Astrocyte (in vitro differentiated cells and primary cell): ENCODE measurements around the gene MALT1. TPM values are rescaled to one million over a fixed set of nuclear protein-coding genes. Genes with fewer than 3 reads are reported as not detected.

Experiments used
- DNase-seq: peaks from one replicate; pipeline ENCODE4 v3.0.0-alpha.2; 2010; ENCODE audit warnings: low read depth
- FAIRE-seq: peaks from 2 replicates; lab custom pipeline; 2011; peaks lifted over from hg19 to GRCh38; lab: Jason Lieb, UNC
- H2AFZ ChIP-seq: 2 replicates; pipeline ENCODE4 v1.6.0; 2012; ENCODE audit warnings: low read depth, low read length, inconsistent platforms
- H3K27ac ChIP-seq: 2 replicates; pipeline ENCODE4 v1.5.1; 2011; ENCODE audit warnings: low read depth, low read length, inconsistent platforms
- H3K27me3 ChIP-seq: 2 replicates; pipeline ENCODE4 v1.6.0; 2011; ENCODE audit warnings: low read length, inconsistent platforms; ENCODE audit not compliant: insufficient read depth
- H3K36me3 ChIP-seq: 2 replicates; pipeline ENCODE4 v1.5.1; 2011; ENCODE audit warnings: low read length, inconsistent platforms; ENCODE audit not compliant: insufficient read depth
- H3K4me1 ChIP-seq: 2 replicates; pipeline ENCODE4 v1.5.1; 2011; ENCODE audit warnings: low read length, inconsistent platforms; ENCODE audit not compliant: insufficient read depth
- H3K4me2 ChIP-seq: 2 replicates; pipeline ENCODE4 v1.6.0; 2012; ENCODE audit warnings: low read length, inconsistent platforms
- H3K4me3 ChIP-seq: 2 replicates; pipeline ENCODE4 v1.5.1; 2011; ENCODE audit warnings: low read depth, mild to moderate bottlenecking, low read length, inconsistent platforms; ENCODE audit not compliant: insufficient read depth
- H3K79me2 ChIP-seq: 2 replicates; pipeline ENCODE4 v1.6.0; 2012; ENCODE audit warnings: mild to moderate bottlenecking, low read length, inconsistent platforms; ENCODE audit not compliant: insufficient read depth
- H3K9ac ChIP-seq: 2 replicates; pipeline ENCODE4 v1.6.0; 2012; ENCODE audit warnings: mild to moderate bottlenecking, low read length, inconsistent platforms
- H3K9me3 ChIP-seq: 2 replicates; pipeline ENCODE4 v1.5.1; 2012; ENCODE audit warnings: low read depth, mild to moderate bottlenecking, low read length, inconsistent platforms; ENCODE audit not compliant: insufficient read depth
- H4K20me1 ChIP-seq: 2 replicates; pipeline ENCODE4 v1.6.0; 2012; ENCODE audit warnings: low read length, inconsistent platforms; ENCODE audit not compliant: insufficient read depth
- H3K27ac Mint-ChIP-seq: one replicate; pipeline ENCODE4 v1.8.0; 2021; ENCODE audit warnings: mild to moderate bottlenecking, mixed read lengths; ENCODE audit not compliant: unreplicated experiment
- H3K27me3 Mint-ChIP-seq: one replicate; pipeline ENCODE4 v1.8.0; 2021; ENCODE audit warnings: low read depth, mixed read lengths; ENCODE audit not compliant: unreplicated experiment
- H3K36me3 Mint-ChIP-seq: one replicate; pipeline ENCODE4 v1.8.0; 2021; ENCODE audit warnings: low read depth, mixed read lengths; ENCODE audit not compliant: unreplicated experiment
- H3K4me1 Mint-ChIP-seq: one replicate; pipeline ENCODE4 v1.8.0; 2021; ENCODE audit warnings: low read depth, mixed read lengths; ENCODE audit not compliant: unreplicated experiment
- H3K4me3 Mint-ChIP-seq: one replicate; pipeline ENCODE4 v1.8.0; 2021; ENCODE audit warnings: mild to moderate bottlenecking, moderate library complexity, mixed read lengths; ENCODE audit not compliant: unreplicated experiment
- H3K9me3 Mint-ChIP-seq: one replicate; pipeline ENCODE4 v1.8.0; 2021; ENCODE audit warnings: mild to moderate bottlenecking, mixed read lengths; ENCODE audit not compliant: unreplicated experiment
- EZH2 ChIP-seq: IDR thresholded peaks from 2 replicates; pipeline ENCODE4 v1.6.1; 2012; ENCODE audit warnings: mild to moderate bottlenecking, low read length, inconsistent platforms; ENCODE audit not compliant: insufficient read depth
- total RNA-seq: library from RNA; stranded (reverse); gene quantifications from 2 replicates; pipeline ENCODE4 v1.2.1, GENCODE V29; 2021
- TF ChIP-seq, protein P1 (sequence below): IDR thresholded peaks from 2 replicates; pipeline ENCODE4 v1.5.1; 2011; ENCODE audit warnings: low read depth, mild to moderate bottlenecking, inconsistent platforms, low read length, moderate library complexity; ENCODE audit not compliant: insufficient read depth

Gene MALT1
- total RNA-seq, 1 donor from 2014 or later = 40.3 TPM

DNA sequence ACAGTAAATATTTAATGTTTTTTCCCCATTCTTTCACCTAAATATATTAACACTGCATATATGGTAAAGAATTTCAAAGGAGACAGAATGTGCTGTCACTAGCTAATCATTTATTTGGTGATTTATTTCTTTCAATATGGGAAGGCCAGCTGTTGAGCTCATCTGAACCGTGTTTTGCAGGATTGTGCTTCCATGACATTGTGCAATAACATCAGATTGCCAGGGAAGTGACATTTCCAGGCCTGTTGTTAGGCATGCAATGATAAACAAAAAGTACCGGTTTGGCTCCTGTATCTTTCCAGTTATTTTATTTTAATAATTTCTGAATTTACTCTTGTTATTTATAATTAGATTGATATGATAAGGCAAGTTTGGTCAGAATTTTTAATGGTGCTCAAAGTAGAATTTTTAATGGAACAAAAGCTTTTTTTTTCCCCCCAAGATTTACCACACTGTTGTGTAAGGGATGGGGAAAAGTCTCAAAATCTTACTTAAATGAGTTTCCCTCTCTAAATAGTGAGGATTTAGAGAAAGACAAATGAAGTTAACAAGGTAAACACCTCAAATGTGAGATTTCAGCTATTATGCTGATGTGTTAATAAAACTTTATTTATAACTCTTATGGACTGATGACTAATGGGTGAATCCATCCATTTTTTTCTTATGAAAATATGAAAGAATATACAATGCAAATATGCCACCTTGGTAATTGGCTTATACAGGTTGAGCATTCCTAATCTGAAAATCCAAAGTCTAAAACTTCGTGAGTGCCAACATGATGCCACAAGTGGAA, 52.7 kb downstream of the MALT1 start:
- Histone ChIP-seq H3K9me3 (no peaks in the 10 kb centered on the region), H3K79me2 (no peaks in the 10 kb centered on the region), H3K27ac (no peak overlapping the region), H3K4me3 (no peak overlapping the region), H3K4me2 (no peak overlapping the region), H3K36me3 (peaks cover 4% of the 10 kb centered on the region), H3K27me3 (no peaks in the 10 kb centered on the region), H3K4me1 (no peaks in the 10 kb centered on the region), H4K20me1 (no peaks in the 10 kb centered on the region), H2AFZ (no peak overlapping the region), H3K9ac (no peak overlapping the region)
- no peaks in the 10 kb centered on the region for H3K27me3 Mint-ChIP-seq
- no peak overlapping the region for H3K4me3 Mint-ChIP-seq
- peaks cover 3% of the 10 kb centered on the region for H3K4me1 Mint-ChIP-seq
- H3K36me3 Mint-ChIP-seq = peaks cover 4% of the 10 kb centered on the region
- FAIRE-seq (no peak), DNase-seq (no peak)
- no peak overlapping the region for H3K27ac Mint-ChIP-seq
- no peak for TF ChIP-seq EZH2
- TF ChIP-seq, protein P1, sequence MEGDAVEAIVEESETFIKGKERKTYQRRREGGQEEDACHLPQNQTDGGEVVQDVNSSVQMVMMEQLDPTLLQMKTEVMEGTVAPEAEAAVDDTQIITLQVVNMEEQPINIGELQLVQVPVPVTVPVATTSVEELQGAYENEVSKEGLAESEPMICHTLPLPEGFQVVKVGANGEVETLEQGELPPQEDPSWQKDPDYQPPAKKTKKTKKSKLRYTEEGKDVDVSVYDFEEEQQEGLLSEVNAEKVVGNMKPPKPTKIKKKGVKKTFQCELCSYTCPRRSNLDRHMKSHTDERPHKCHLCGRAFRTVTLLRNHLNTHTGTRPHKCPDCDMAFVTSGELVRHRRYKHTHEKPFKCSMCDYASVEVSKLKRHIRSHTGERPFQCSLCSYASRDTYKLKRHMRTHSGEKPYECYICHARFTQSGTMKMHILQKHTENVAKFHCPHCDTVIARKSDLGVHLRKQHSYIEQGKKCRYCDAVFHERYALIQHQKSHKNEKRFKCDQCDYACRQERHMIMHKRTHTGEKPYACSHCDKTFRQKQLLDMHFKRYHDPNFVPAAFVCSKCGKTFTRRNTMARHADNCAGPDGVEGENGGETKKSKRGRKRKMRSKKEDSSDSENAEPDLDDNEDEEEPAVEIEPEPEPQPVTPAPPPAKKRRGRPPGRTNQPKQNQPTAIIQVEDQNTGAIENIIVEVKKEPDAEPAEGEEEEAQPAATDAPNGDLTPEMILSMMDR = no peak
- H3K9me3 Mint-ChIP-seq = no peaks in the 10 kb centered on the region

DNA sequence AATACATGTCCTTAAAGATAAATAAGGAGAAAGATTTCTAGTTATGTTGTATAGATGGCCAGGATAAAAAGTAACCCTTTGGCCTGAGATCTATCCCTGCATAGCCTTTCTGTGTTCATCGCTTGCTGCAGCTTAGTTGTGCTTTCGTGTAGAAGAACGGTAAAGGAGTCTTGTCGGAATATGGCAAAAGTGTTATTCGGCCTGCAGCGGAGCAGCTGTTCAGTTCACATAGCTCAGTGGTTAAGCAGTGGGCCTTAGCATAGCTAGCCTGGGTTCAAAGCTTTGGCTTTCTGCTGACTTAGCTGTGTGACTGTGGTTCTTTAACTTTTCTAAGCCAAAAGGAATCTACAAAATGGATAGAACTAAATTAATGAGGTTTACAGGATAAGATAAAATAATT, 55.4 kb downstream of the MALT1 start:
- Mint-ChIP-seq H3K4me3 (no peak overlapping the region), H3K27me3 (no peaks in the 10 kb centered on the region), H3K27ac (no peak overlapping the region), H3K4me1 (peaks cover 3% of the 10 kb centered on the region), H3K36me3 (peaks cover 2% of the 10 kb centered on the region), H3K9me3 (no peaks in the 10 kb centered on the region)
- H3K27me3 ChIP-seq = no peaks in the 10 kb centered on the region
- H4K20me1 ChIP-seq = no peaks in the 10 kb centered on the region
- DNase-seq = no peak
- no peak overlapping the region for H3K9ac ChIP-seq
- no peak for TF ChIP-seq EZH2
- TF ChIP-seq, protein P1 = no peak
- H3K4me1 ChIP-seq = no peaks in the 10 kb centered on the region
- H3K9me3 ChIP-seq = no peaks in the 10 kb centered on the region
- H3K4me2 ChIP-seq = no peak overlapping the region
- no peak overlapping the region for H2AFZ ChIP-seq
- no peak overlapping the region for H3K27ac ChIP-seq
- H3K36me3 ChIP-seq = peaks cover 11% of the 10 kb centered on the region
- no peak overlapping the region for H3K4me3 ChIP-seq
- no peaks in the 10 kb centered on the region for H3K79me2 ChIP-seq
- no peak for FAIRE-seq
